Endothelial cell of umbilical vein (primary cell): ENCODE measurements around the gene DCLRE1A. TPM values are rescaled to one million over a fixed set of nuclear protein-coding genes. Genes with fewer than 3 reads are reported as not detected.

Source experiments
- BruUV-seq: library from RNA; stranded (reverse); fragments of 400-500 nt; replicated peaks from 2 replicates; lab custom pipeline; 2021; lab: Mats Ljungman, UMichigan
- CTCF ChIA-PET: fragments of 300-600, 350-600 bp; sonication (Branson Sonifier 250); formaldehyde crosslinking; loops from one replicate; lab custom pipeline; 2021; ENCODE audit warnings: antibody characterized with exemption, inconsistent platforms; lab: Charles Lee
- POLR2A ChIA-PET: fragments of 300-600, 350-600 bp; sonication (Branson Sonifier 250); formaldehyde crosslinking; loops from one replicate; lab custom pipeline; 2021; ENCODE audit warnings: antibody characterized with exemption, inconsistent platforms; lab: Charles Lee
- DNase-seq: peaks from one replicate; pipeline ENCODE4 v3.0.0-alpha.2; 2011; ENCODE audit warnings: low read depth, low spot score
- FAIRE-seq: peaks from 2 replicates; lab custom pipeline; 2011; peaks lifted over from hg19 to GRCh38; lab: Jason Lieb, UNC
- H2AFZ ChIP-seq: 2 replicates; pipeline ENCODE4 v1.6.0; 2012; ENCODE audit warnings: low read depth, low read length, control low read depth, inconsistent platforms
- H3K27ac ChIP-seq: 2 replicates; pipeline ENCODE4 v1.5.1; 2011; ENCODE audit warnings: low read depth, mild to moderate bottlenecking, control low read depth, low read length, moderate library complexity; ENCODE audit not compliant: insufficient read depth
- H3K27me3 ChIP-seq, 2 experiments: 2 replicates each; pipeline versions ENCODE4 v1.6.0 to v1.6.1; 2011; ENCODE audit warnings: low read length in 2 of 2, mixed read lengths in 1 of 2; ENCODE audit not compliant: control insufficient read depth in 2 of 2, insufficient read depth in 2 of 2
- H3K36me3 ChIP-seq, 2 experiments: 2 replicates in 1 of 2; 3 replicates in 1 of 2; pipeline ENCODE4 v1.5.1; 2011; ENCODE audit warnings: low read length in 2 of 2, mild to moderate bottlenecking in 1 of 2, moderate library complexity in 1 of 2; ENCODE audit not compliant: control insufficient read depth in 2 of 2, insufficient read depth in 2 of 2; ENCODE audit errors: extremely low read depth in 1 of 2
- H3K4me1 ChIP-seq: 3 replicates; pipeline ENCODE4 v1.5.1; 2011; ENCODE audit warnings: mild to moderate bottlenecking, low read length; ENCODE audit not compliant: control insufficient read depth, insufficient read depth; ENCODE audit errors: extremely low read depth
- H3K4me2 ChIP-seq: 2 replicates; pipeline ENCODE4 v1.6.1; 2011; ENCODE audit warnings: low read length, control low read depth, mixed read lengths; ENCODE audit not compliant: insufficient read depth
- H3K4me3 ChIP-seq, 3 experiments: fragments of 200-600 bp in 1 of 3; sonication (generic), shearing (Covaris generic) in 1 of 3; replicated peaks in 1 of 3; 2 replicates each; pipeline ENCODE4 v1.5.1; 2011 to 2016; ENCODE audit warnings: control low read depth in 3 of 3, low read length in 3 of 3, mild to moderate bottlenecking in 2 of 3, inconsistent platforms in 1 of 3, low read depth in 1 of 3, moderate library complexity in 1 of 3; ENCODE audit not compliant: insufficient read depth in 1 of 3
- H3K79me2 ChIP-seq: 2 replicates; pipeline ENCODE4 v1.6.0; 2012; ENCODE audit warnings: low read length, inconsistent platforms; ENCODE audit not compliant: control insufficient read depth, insufficient read depth
- H3K9ac ChIP-seq: replicated peaks from 2 replicates; pipeline ENCODE3; 2011; ENCODE audit warnings: low read length, control low read depth; ENCODE audit not compliant: insufficient read depth; ENCODE audit errors: extremely low read depth
- H3K9me1 ChIP-seq: replicated peaks from 3 replicates; pipeline ENCODE4 v1.6.0; 2011; ENCODE audit warnings: mild to moderate bottlenecking, low read length; ENCODE audit not compliant: control insufficient read depth, insufficient read depth; ENCODE audit errors: extremely low read depth
- H3K9me3 ChIP-seq: replicated peaks from 2 replicates; pipeline ENCODE4 v1.5.1; 2012; ENCODE audit warnings: low read length, inconsistent platforms; ENCODE audit not compliant: control insufficient read depth, insufficient read depth
- H4K20me1 ChIP-seq: replicated peaks from 2 replicates; pipeline ENCODE3; 2011; ENCODE audit warnings: mild to moderate bottlenecking, low read length; ENCODE audit not compliant: control insufficient read depth, insufficient read depth; ENCODE audit errors: extremely low read depth
- CTCF ChIP-seq, 2 donors: IDR thresholded peaks; 1 replicate in 1 of 2; 2 replicates in 1 of 2; pipeline ENCODE4 v1.5.1; 2011; ENCODE audit warnings: low read length in 2 of 2, mild to moderate bottlenecking in 2 of 2, moderate library complexity in 2 of 2, control low read depth in 1 of 2, inconsistent platforms in 1 of 2, low read depth in 1 of 2; ENCODE audit not compliant: insufficient read depth in 1 of 2; ENCODE audit errors: extremely low read depth in 1 of 2
- EZH2 ChIP-seq: IDR thresholded peaks from 2 replicates; pipeline ENCODE4 v1.6.1; 2012; ENCODE audit warnings: borderline replicate concordance, low read depth, mild to moderate bottlenecking, moderate library complexity, low read length, inconsistent platforms; ENCODE audit not compliant: severe bottlenecking
- FOS ChIP-seq: IDR thresholded peaks from 2 replicates; pipeline ENCODE4 v1.6.1; 2011; ENCODE audit warnings: mild to moderate bottlenecking, low read length, moderate library complexity, borderline replicate concordance; ENCODE audit not compliant: insufficient read depth
- GATA2 ChIP-seq: IDR thresholded peaks from 2 replicates; pipeline ENCODE4 v1.7.0; 2011; ENCODE audit warnings: low read depth, mild to moderate bottlenecking, moderate library complexity, mixed read lengths, low read length; ENCODE audit not compliant: insufficient read length, insufficient read depth
- JUN ChIP-seq: IDR thresholded peaks from 2 replicates; pipeline ENCODE4 v1.6.1; 2011; ENCODE audit warnings: borderline replicate concordance, low read depth; ENCODE audit not compliant: insufficient read length, insufficient read depth
- MAX ChIP-seq: IDR thresholded peaks from 2 replicates; pipeline ENCODE4 v1.6.1; 2011; ENCODE audit not compliant: insufficient read depth, insufficient read length
- MYC ChIP-seq: IDR thresholded peaks from one replicate; pipeline ENCODE4 v1.6.1; 2011; ENCODE audit warnings: mild to moderate bottlenecking, low read depth, low read length
- POLR2A ChIP-seq: IDR thresholded peaks from 2 replicates; pipeline ENCODE4 v1.6.1; 2012; ENCODE audit warnings: low read depth, mild to moderate bottlenecking, control low read depth, low read length
- POLR2AphosphoS5 ChIP-seq: IDR thresholded peaks from 2 replicates; pipeline ENCODE4 v1.6.1; 2012; ENCODE audit warnings: low read depth, mild to moderate bottlenecking, control low read depth, low read length, moderate library complexity; ENCODE audit not compliant: insufficient read depth
- dilution Hi-C: fragments of 300-500 bp; cut with MboI; formaldehyde crosslinking; loops from one replicate; pipeline ENCODE4 v1.15.0; 2019; ENCODE audit warnings: low sequenced_read_pairs; ENCODE audit not compliant: extremely low pct_ligation_motif_present
- intact Hi-C: fragments of 100-400 bp; cut with micrococcal nuclease; formaldehyde crosslinking; loops from one replicate; pipeline ENCODE4 v1.10.0; 2022
- polyA plus RNA-seq, 4 experiments: library from polyadenylated mRNA; depleted of rRNA in 3 of 4; stranded (reverse) in 3 of 4; unstranded in 1 of 4; fragments of >200 nt; gene quantifications; 2 replicates each; pipeline versions ENCODE4 v1.2.1 to v1.2.3, GENCODE V29; 2011 to 2012; ENCODE audit warnings: missing spikeins in 1 of 4
- total RNA-seq: library from RNA; stranded (reverse); gene quantifications from 2 replicates; pipeline ENCODE4 v1.2.3, GENCODE V29; 2021

Gene DCLRE1A
- total and polyA plus RNA-seq, 2 donors (not counting 3 experiments of a cell fraction or from before 2014, with no cell fraction given): 3.6 to 6.7 TPM

- Histone ChIP-seq H3K27me3 (no peaks in the 10 kb centered on the region), H3K9me3 (no peaks in the 10 kb centered on the region), H3K9me1 (no peaks in the 10 kb centered on the region), H3K79me2 (no peaks in the 10 kb centered on the region), H4K20me1 (no peaks in the 10 kb centered on the region), H3K4me2 (no peak overlapping the region), H3K4me1 (peaks cover 12% of the 10 kb centered on the region), H3K4me3 (no peak overlapping the region), H3K27ac (no peak overlapping the region), H2AFZ (no peak overlapping the region), H3K9ac (no peak overlapping the region), H3K36me3 (peaks cover 0 to 3% of the 10 kb centered on the region in 2 experiments)
- ChIA-PET CTCF (no interaction called here), POLR2A (no interaction called here)
- no peak for DNase-seq
- intact Hi-C loops (no loop called here), dilution Hi-C loops (no loop called here)
- no peak for FAIRE-seq
- BruUV-seq: no TSS peak
- TF ChIP-seq JUN (no peak), EZH2 (no peak), POLR2A (no peak), MAX (no peak)
These were observed 4.6 kb downstream of the DCLRE1A start for GRCh38 chr10:113849140-113849803.

GRCh38 chr10:113846036-113846435 is 7.8 kb downstream of the DCLRE1A start:
- intact Hi-C loops: no loop called here
- dilution Hi-C loops: no loop called here

More at GRCh38 chr10:113846036-113846435, 7.8 kb downstream of the DCLRE1A start:
- Histone ChIP-seq H3K27me3 (no peaks in the 10 kb centered on the region), H4K20me1 (no peaks in the 10 kb centered on the region), H3K27ac (no peak overlapping the region), H3K79me2 (no peaks in the 10 kb centered on the region), H3K4me2 (no peak overlapping the region), H3K4me3 (no peak overlapping the region), H3K9ac (no peak overlapping the region), H2AFZ (no peak overlapping the region), H3K36me3 (peaks cover 0 to 3% of the 10 kb centered on the region in 2 experiments), H3K4me1 (peaks cover 6% of the 10 kb centered on the region), H3K9me3 (no peaks in the 10 kb centered on the region), H3K9me1 (no peaks in the 10 kb centered on the region)
- FAIRE-seq (no peak), DNase-seq (no peak)
- ChIA-PET CTCF (no interaction called here), POLR2A (no interaction called here)
- TF ChIP-seq GATA2: no peak
- no peak for TF ChIP-seq EZH2
- no peak for TF ChIP-seq MAX
- no peak for TF ChIP-seq JUN
- no peak for TF ChIP-seq CTCF (IDR thresholded peaks at IDR 0.05; ENCODE audit: extremely low read depth in 1 of 2, insufficient read depth in 1 of 2, low read depth in 1 of 2, low read length in 2 of 2)
- no peak for TF ChIP-seq POLR2AphosphoS5
- no peak for TF ChIP-seq MYC
- no peak for TF ChIP-seq POLR2A
- TF ChIP-seq FOS: no peak
- no TSS peak for BruUV-seq
